GM18858 (cell line): Measurements from ENCODE around the gene GYG2.
"Not testable (repeated sequence)": the region's sequence is repeated elsewhere in the genome, so short reads cannot be mapped to it uniquely, and the experiment has no call there.

Source experiments
- ATAC-seq: cut with Tn5 transposase; IDR thresholded peaks from one replicate; pipeline ENCODE4 v1.9.1; 2021; ENCODE audit not compliant: unreplicated experiment

The GYG2 gene

DNA sequence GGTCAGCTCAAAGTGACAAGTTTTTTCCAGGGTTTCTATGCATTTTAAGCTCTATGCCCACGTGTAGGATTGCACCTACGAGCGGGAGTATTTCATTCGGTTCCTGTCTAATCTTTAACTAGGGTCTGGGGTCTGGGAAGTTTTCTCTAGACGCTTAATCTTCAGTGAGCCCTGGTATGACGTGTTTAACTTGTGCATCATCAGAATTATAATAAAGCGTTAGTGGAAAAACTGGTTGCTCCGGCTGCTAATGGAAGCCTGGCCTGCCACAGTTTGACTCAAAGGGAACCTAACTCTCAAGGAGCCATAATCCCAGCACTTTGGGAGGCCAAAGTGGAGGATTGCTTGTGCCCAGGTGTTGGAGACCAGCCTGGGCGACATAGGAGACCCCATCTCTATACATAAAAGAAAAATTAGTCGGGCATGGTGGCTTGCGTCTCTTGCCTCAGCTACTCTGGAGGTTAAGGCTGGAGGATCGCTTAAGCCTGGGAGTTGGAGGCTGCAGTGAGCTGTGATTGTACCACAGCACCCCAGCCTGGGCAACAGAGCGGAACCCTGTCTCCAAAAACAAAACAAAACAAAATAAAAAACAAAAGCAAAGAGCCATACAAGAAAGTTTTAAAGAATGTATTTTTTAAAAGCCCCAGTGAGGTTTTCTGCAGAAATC is 70.2 kb downstream of the GYG2 start:
- ATAC-seq, result no peak

- ATAC-seq, result no peak
Measured at GRCh38 chrX:2901367-2902036, 72.8 kb downstream of the GYG2 start.

GRCh38 chrX:2902841-2903240 is 74.1 kb downstream of the GYG2 start:
- ATAC-seq, result no peak

- ATAC-seq, result no peak
Measured at GRCh38 chrX:2903366-2903765, 74.6 kb downstream of the GYG2 start.

DNA sequence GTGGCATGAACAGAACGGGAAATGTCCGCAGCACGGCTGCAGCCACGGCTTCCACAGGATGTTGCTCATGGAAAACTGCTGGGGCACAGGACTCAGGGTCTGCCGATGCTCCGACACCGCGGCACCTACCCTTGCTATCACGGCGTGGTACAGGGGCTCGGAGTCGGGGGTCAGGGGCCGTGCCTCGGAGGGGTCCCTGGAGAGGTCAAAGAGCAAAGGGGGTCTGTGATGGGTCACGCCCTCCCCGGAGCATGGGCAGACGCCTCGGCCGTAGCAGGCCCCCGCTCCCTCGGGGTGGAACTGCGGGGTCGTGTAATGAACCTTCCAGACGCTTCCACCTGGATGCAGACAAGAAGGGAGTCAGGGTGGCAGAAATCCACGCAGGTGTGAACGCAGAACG is 78.6 kb downstream of the GYG2 start:
- no peak for ATAC-seq

GRCh38 chrX:2908125-2908685 is 79.5 kb downstream of the GYG2 start:
- no peak for ATAC-seq

DNA sequence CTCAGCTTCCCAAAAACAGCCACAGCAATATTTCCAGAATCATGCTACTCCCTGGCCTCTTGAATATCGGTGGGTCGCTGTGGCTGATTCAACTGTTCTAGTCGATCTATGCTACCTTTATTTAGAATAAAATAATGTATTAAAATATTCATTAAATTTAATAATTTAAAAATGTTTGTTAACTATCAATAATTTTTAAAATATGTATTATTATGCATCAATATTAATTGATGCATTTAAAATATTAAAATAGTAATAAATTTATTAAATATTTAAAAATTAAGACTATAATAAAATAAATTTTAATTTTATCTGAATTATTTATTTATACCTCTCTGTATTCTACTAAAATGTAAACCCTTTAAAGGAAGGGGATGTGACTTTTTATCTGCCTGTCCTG is 81.4 kb downstream of the GYG2 start:
- ATAC-seq, result no peak

DNA sequence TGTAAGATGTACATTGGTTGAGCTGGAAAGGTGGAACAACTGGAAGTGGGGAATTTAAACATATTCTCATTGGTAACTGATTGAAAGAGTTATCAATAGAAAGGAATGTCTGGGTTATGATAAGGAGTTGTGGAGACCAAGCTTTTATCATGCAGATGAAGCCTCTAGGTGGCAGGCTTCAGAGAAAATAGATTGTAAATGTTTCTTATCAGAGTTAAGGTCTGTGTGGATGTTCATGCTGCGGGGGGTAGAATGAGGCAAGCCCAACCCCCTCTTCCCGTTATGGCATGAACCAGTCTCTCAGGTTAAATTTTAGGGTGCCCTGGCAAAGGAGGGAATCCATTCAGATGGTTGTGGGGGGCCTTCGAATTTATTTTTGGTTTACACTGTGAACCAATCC is 84.4 kb downstream of the GYG2 start:
- no peak for ATAC-seq

GRCh38 chrX:2917767-2918166 is 89.0 kb downstream of the GYG2 start:
- no peak for ATAC-seq

DNA sequence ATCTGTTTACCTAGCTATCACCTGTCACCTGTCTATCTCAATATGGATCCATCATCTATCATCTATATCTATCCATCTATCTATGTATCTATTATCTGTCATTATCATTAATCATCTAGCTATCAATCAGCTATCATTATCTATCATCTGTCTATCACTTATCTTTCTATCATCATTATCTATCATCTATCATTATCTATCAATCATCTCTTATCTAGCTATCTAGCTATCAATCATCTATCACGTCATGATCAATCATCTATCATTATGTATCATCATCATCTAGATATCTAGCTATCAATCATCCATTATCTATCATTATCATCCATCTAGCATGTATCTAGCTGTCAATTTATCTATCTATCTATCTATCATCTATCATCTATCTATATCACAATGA is 92.5 kb downstream of the GYG2 start:
- ATAC-seq, result no peak

DNA sequence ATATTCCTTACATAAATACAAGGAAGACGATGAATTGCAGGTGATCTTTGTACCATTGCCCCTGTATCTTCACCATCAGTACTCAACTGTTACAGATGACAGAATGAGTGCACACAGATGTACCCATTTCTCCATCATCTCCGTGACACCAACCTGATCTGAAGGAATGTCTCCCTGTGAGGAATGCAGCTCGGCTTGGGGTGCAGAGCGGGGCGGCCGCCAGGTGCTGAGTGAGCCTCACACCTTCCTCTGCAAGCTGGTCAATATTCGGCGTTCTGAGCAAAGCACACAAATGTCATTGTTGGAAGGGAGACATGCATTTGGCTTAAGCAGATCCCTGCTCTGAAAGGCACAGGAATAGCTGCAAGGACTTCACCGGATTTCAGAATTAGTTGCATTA is 93.0 kb downstream of the GYG2 start:
- no peak for ATAC-seq

DNA sequence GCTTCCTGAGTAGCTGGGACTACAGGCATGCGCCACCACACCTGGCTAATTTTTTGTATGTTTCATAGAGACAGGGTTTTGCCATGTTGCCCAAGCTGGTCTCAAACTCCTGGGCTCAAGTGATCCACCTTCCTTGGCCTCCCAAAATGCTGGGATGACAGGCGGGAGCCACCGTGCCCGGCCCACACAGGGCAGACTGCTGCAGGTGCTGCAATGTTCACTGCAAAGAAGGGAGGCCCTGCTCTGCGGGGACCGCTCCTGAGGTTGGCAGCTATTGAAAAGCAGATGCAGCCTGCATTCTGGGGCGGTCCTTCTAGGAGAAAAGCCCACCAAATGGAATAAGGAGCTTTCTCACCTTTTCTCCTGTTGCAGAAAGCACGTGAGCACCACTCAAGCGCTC is 95.4 kb downstream of the GYG2 start:
- no peak for ATAC-seq

GRCh38 chrX:2926255-2926654 is 97.5 kb downstream of the GYG2 start:
- not testable (repeated sequence) for ATAC-seq

DNA sequence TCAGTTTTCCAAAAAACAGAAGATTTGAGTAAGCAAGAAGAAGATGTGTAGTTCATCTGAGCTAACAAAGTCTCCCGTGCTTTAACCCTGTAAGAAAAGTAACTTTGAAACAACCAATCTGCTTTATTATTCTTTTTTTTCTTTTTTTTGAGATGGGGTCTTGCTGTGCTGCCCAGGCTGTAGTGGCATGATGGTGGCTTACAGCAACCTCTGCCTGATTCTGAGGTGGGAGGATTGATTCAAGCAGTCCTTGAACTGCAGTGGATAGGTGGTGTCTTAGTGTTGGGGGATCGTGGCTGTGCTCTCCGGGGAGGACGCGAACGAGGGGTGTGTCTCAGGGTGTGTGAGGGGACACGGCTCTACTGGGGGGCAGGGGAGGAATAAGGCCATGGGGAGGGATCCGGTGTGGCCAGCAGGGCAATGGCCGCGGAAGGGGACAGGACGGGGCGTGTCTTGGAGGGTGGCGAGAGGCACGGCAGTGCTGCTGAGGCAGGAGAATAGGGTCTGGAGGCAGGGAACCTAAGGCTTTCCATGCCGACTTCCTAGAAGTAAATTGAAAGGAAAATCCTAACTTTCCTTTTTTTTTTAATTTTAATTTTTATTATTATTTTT is 98.0 kb downstream of the GYG2 start:
- no peak for ATAC-seq

GRCh38 chrX:2928191-2928582 is 99.5 kb downstream of the GYG2 start:
- ATAC-seq, result no peak

DNA sequence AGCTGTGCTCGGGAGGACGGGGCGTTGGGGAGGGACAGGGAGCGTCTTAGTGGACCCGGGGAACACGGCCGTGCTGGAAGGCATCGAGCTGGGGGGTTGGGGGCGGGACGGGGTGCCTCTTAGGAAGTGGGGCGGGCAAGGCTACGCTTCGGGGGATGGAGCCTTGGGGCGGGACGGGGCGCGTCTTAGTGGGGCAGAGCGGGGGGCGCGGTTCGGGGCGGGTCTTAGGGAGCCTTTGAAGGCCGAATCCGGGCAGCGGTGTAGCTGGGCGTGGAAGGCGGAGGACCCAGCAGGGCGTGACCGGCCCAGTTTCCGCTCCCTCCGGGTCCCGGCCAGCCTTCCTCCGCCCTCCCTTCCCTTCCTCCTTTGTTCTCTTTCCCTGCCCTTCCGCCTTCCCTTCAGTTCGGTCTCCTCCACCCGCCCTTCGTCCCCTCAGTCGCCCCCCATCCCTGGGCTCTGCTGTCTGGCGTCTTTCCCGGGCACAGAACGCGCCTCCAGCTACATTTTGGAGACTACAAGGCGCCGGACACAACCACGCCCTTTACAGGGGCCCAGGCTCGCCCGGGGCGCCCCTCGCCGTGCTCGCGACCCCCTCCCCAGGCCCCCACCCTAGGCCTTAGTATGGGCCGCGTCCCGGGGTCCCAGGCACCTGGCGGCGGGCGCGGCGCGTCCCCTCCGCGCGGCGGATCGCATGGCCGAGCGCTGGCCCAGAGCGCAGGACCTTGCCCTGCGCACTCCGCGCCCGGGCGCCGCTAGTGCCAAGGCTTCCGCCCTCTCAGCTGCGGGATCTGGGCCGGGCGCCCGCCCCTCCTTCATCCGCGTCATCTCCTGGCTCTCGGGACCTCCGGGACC is 100.1 kb downstream of the GYG2 start, which contains the start of gene ARSD:
ARSD (minus strand) TSS at position 757 of the 852 bp plus-strand sequence; CDS start at position 693, 64 bp downstream.
- ATAC-seq, result peak; percentile 86

GRCh38 chrX:2931155-2931554 is 102.4 kb downstream of the GYG2 start:
- no peak for ATAC-seq

GRCh38 chrX:2931612-2932011 is 102.9 kb downstream of the GYG2 start:
- no peak for ATAC-seq
